ENCODE data around the gene ZNF320. TPM values are rescaled to one million over a fixed set of nuclear protein-coding genes. Genes with fewer than 3 reads are reported as not detected.
A peak's percentile ranks its signal among the peaks of the same experiment; 100 is the strongest.

ZNF320 gene
- polyA plus RNA-seq, 1 of the 3 experiments (the other 2 are of a cell fraction) = 6.9 TPM

DNA sequence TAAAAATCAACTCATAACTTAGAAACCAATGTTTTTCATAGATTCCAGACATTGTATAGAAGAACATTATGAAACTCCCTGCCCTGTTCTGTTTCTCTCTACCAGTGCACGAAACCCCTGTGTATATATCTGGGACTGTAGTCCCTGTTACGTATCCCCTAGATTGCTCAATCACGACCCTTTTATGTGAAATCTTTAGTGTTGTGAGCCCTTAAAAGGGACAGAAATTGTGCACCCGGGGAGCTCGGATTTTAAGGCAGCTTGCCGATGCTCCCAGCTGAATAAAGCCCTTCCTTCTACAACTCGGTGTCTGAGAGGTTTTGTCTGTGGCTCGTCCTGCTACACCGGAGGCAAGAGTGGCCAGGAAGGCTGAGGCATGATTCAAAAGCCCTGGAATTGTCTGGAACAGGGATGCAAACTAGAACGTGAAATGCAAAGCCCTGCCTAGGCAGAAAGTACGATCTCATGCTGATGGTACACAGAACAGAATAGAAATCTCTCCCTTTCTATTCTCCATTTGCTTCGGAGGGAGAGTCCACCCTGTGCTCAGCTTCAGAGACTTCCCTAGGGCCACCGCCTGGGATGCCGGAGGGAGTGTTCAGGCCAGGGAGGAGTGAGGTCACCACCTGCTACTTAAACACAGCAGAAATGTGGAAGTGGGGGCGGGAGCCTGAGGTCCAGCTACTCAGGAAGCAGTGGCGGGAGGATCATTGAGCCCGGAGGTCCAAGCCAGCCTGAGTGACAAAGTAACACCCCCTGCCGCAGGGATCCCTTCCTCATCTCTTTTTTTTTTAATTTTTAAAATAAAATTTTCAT lies 26.6 kb upstream of the ZNF320 start:
- H4K20me1 ChIP-seq (ENCODE audit: insufficient read depth) = no peaks in the 10 kb centered on the region
- H3K9me2 ChIP-seq = no peaks in the 10 kb centered on the region
- no peaks in the 10 kb centered on the region for H3K27me3 ChIP-seq (ENCODE audit: insufficient read depth)
- TF ChIP-seq SMC3 (IDR thresholded peaks at IDR 0.05; ENCODE audit: low read depth, low read length) (no peak), EZH2phosphoT487 (IDR thresholded peaks at IDR 0.05; ENCODE audit: borderline replicate concordance, low read depth) (no peak), POLR2AphosphoS5 (IDR thresholded peaks at IDR 0.05; ENCODE audit: low read depth, low read length) (no peak), JUND (IDR thresholded peaks at IDR 0.05) (no peak), MXI1 (IDR thresholded peaks at IDR 0.05; ENCODE audit: low read depth, low read length) (no peak), RFX5 (IDR thresholded peaks at IDR 0.05; ENCODE audit: low read length) (no peak)
- TF ChIP-seq, protein P1, sequence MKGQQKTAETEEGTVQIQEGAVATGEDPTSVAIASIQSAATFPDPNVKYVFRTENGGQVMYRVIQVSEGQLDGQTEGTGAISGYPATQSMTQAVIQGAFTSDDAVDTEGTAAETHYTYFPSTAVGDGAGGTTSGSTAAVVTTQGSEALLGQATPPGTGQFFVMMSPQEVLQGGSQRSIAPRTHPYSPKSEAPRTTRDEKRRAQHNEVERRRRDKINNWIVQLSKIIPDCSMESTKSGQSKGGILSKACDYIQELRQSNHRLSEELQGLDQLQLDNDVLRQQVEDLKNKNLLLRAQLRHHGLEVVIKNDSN (IDR thresholded peaks at IDR 0.05; ENCODE audit: borderline replicate concordance, low read depth) = no peak
- TF ChIP-seq, protein P2, sequence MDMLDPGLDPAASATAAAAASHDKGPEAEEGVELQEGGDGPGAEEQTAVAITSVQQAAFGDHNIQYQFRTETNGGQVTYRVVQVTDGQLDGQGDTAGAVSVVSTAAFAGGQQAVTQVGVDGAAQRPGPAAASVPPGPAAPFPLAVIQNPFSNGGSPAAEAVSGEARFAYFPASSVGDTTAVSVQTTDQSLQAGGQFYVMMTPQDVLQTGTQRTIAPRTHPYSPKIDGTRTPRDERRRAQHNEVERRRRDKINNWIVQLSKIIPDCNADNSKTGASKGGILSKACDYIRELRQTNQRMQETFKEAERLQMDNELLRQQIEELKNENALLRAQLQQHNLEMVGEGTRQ (IDR thresholded peaks at IDR 0.05; ENCODE audit: borderline replicate concordance, low read depth, low read length) = no peak
- TF ChIP-seq, protein P3, sequence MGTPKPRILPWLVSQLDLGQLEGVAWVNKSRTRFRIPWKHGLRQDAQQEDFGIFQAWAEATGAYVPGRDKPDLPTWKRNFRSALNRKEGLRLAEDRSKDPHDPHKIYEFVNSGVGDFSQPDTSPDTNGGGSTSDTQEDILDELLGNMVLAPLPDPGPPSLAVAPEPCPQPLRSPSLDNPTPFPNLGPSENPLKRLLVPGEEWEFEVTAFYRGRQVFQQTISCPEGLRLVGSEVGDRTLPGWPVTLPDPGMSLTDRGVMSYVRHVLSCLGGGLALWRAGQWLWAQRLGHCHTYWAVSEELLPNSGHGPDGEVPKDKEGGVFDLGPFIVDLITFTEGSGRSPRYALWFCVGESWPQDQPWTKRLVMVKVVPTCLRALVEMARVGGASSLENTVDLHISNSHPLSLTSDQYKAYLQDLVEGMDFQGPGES (IDR thresholded peaks at IDR 0.05; ENCODE audit: low read depth, low read length) = no peak
- TF ChIP-seq, protein P4, sequence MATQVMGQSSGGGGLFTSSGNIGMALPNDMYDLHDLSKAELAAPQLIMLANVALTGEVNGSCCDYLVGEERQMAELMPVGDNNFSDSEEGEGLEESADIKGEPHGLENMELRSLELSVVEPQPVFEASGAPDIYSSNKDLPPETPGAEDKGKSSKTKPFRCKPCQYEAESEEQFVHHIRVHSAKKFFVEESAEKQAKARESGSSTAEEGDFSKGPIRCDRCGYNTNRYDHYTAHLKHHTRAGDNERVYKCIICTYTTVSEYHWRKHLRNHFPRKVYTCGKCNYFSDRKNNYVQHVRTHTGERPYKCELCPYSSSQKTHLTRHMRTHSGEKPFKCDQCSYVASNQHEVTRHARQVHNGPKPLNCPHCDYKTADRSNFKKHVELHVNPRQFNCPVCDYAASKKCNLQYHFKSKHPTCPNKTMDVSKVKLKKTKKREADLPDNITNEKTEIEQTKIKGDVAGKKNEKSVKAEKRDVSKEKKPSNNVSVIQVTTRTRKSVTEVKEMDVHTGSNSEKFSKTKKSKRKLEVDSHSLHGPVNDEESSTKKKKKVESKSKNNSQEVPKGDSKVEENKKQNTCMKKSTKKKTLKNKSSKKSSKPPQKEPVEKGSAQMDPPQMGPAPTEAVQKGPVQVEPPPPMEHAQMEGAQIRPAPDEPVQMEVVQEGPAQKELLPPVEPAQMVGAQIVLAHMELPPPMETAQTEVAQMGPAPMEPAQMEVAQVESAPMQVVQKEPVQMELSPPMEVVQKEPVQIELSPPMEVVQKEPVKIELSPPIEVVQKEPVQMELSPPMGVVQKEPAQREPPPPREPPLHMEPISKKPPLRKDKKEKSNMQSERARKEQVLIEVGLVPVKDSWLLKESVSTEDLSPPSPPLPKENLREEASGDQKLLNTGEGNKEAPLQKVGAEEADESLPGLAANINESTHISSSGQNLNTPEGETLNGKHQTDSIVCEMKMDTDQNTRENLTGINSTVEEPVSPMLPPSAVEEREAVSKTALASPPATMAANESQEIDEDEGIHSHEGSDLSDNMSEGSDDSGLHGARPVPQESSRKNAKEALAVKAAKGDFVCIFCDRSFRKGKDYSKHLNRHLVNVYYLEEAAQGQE (IDR thresholded peaks at IDR 0.05; ENCODE audit: low read depth, low read length) = no peak
- POLR2A ChIA-PET = no interaction called here
- H3K27ac ChIP-seq (ENCODE audit: low read depth in 2 of 2, low read length in 1 of 2) = no peak overlapping the region; a peak in 1 of 4 replicates
- peak overlapping the region; percentile 65 to 66 for H3K4me3 ChIP-seq (ENCODE audit: low read depth in 2 of 2, low read length in 1 of 2)
- H3K9ac ChIP-seq = no peak overlapping the region
- peak overlapping the region; percentile 86 for H3K4me2 ChIP-seq
- H3K4me1 ChIP-seq (ENCODE audit: control insufficient read depth in 1 of 2, insufficient read depth in 2 of 2, low read depth in 1 of 2, low read length in 1 of 2) = no peaks in the 10 kb centered on the region; a peak in 1 of 4 replicates
- H3K9me3 ChIP-seq = no peaks in the 10 kb centered on the region
- no peak for DNase-seq
- no peaks in the 10 kb centered on the region; the same call in 1 of the 2 replicates for H3K79me2 ChIP-seq (ENCODE audit: insufficient read depth)
- peaks cover 4 to 15% of the 10 kb centered on the region in 2 experiments for H3K36me3 ChIP-seq (replicated peaks in 1 of 2; ENCODE audit: control insufficient read depth in 1 of 2, insufficient read depth in 2 of 2, low read length in 1 of 2)
- CTCF ChIA-PET = no interaction called here
- WGBS (ENCODE audit: low lambda C conversion rate) = 74% methylated on average over 18 of the region's 18 CpGs
- H2AFZ ChIP-seq (ENCODE audit: low read depth) = peak overlapping the region; percentile 95; the same call in 1 of the 2 replicates
- peaks cover 9% of the 10 kb centered on the region for H3F3A ChIP-seq (replicated peaks; ENCODE audit: insufficient read depth)

All from SK-N-SH (cell line).